GM12873 (cell line): ENCODE results near the gene PSENEN.

Source experiments
- CTCF ChIP-seq: IDR thresholded peaks from 2 replicates; pipeline ENCODE4 v1.5.1; 2012; ENCODE audit warnings: low read depth, mild to moderate bottlenecking, moderate library complexity, low read length, control low read depth; ENCODE audit not compliant: insufficient read depth; ENCODE audit errors: missing control alignments

Gene PSENEN

GRCh38 chr19:35775298-35776101, 30.0 kb downstream of the PSENEN start, which contains the start of gene ARHGAP33:
Gene ARHGAP33, plus strand, starts transcription at chr19:35775564. Its CDS starts 95 bp downstream, at chr19:35775659.
- no peak for TF ChIP-seq CTCF

DNA sequence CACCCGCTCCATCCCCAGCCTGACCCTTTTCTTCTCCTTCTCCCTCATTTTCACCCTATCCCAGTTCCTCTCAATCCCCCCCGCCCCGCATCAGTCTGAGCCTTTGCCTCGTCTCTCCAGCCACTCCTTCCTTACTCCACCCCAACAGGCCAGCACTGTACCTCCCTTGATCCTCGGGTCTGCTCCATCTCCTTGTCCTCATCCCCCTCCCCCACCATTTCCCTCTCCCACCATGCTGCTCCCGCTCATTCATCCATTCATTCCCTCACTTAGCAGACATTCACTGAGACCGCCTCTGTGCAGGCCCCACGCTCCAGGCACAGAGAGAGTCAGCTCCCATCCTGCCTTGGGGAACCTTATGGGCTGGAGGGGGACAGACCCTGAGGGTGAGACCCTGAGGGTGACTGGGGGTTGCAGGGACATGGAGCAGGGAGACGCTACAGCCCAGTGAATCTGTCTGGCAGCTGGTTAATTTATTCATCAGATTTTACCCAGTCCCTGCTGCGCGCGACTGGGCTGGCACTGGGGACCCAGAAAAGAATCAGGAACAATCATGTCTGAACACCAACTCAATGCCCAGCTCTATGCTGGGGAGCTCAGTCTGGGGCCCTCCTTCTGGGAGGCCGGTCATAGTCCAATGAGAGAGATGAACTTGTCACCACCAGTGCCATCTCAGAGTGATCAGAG, 30.8 kb downstream of the PSENEN start:
- TF ChIP-seq CTCF: no peak

- no peak for TF ChIP-seq CTCF
Observed at GRCh38 chr19:35777086-35777841, 31.8 kb downstream of the PSENEN start.

- no peak for TF ChIP-seq CTCF
Observed at GRCh38 chr19:35777961-35778360, 32.5 kb downstream of the PSENEN start.

DNA sequence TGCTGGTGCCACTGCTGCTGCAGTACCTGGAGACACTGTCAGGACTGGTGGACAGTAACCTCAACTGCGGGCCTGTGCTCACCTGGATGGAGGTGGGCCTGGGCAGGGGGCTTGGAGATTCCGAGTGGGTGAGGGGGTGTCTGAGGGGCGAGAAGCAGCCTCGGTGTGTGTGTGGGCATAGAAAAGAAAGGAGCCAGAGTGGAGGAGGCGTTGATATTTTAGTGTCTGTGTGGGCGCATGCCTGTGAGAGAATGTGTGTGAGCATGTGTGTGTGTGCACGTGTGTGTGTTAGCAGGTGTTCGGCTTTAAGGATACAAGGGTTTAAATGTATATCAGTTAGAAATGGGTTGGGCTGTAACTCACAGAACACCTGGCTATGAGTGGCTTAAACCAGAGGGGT, 33.6 kb downstream of the PSENEN start:
- no peak for TF ChIP-seq CTCF

- no peak for TF ChIP-seq CTCF
Observed at GRCh38 chr19:35780058-35780457, 34.6 kb downstream of the PSENEN start.

DNA sequence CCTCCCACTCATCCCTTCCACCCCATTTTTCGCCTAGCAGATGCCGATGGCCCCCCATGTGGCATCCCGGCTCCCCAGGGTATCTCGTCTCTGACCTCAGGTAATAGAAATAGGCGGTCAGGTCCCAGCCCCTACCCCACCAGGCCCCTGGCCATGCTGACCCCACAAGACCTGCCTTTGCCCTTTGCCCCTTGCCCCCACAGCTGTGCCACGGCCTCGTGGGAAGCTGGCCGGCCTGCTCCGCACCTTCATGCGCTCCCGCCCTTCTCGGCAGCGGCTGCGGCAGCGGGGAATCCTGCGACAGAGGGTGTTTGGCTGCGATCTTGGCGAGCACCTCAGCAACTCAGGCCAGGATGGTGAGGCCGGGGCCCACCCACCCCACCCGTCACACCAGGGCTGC, 35.3 kb downstream of the PSENEN start:
- TF ChIP-seq CTCF: no peak
